HG03442 (cell line): ENCODE measurements around the gene COPZ1.
"Not testable (repeated sequence)": the region's sequence is repeated elsewhere in the genome, so short reads cannot be mapped to it uniquely, and the experiment has no call there.

Experiments
- ATAC-seq: cut with Tn5 transposase; IDR thresholded peaks from one replicate; pipeline ENCODE4 v1.9.1; 2021; ENCODE audit warnings: mild to moderate bottlenecking, moderate library complexity; ENCODE audit not compliant: unreplicated experiment

COPZ1 gene

DNA sequence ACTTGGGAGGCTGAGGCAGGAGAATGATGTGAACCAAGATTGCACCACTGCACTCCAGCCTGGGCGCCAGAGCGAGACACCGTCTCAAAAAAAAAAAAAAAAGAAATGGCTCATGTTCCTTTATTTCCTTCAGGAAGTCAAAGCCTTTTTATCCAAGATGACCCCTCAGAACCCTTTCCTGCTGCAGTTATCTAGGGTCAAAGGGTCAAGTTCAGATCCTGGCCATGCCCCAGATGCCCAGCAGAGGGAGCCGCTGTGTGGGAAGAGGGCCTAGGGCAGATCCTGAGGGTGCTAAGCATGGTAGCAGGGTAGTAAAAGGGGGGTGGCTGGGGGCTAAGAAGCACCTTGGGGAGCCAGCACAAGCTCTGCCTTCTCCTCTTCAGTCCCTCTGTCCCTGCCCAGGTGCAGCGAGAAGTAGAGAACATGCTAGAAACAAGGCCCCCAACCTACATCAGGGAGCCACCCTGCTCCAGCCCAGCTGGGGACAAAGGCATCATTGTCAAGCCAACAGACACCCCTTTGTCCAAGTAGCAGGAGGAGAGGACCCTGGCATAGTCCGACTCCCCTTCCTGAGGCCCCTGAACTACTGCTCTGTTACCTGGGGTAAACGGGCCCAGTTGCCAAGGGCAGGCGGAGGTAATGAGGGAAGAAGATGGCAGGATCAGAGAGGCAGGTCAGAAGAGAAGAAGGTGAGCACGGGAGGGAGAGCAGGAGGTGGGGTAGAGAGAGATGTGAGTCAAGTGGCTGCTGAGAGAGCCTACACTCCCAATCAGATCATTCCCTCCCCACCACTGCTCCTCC, 30.6 kb upstream of the COPZ1 start:
- peak; percentile 47 for ATAC-seq

DNA sequence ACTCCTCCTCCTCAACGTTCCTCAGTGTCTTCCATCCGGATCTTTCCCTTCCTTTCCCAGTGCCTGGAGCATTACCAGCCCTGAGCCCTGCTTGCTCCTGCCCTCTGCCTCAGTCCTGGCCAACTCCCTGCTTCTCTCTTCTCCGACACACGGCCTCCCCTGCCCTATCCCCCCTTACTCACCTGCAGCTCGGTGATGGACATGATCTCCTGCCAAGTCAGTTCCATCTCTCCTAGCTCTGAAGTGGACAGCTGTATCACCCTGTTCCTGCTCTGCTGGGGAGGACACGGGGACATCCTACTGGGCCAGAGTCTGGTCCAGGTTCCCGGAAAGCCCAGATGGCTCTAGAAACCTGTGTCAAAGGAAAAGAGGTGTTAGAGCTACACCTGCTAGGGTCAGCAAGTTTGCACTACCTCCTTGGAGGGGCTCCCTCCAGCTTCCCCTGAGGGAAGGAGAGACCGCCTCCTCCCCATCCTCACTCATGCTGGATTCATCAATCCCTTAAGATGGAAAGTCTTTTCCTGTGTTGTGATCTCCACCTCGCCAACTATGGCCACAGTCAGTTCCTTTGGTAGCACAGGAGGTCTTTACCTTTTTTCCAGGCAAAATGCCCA, 29.9 kb upstream of the COPZ1 start:
- no peak for ATAC-seq

DNA sequence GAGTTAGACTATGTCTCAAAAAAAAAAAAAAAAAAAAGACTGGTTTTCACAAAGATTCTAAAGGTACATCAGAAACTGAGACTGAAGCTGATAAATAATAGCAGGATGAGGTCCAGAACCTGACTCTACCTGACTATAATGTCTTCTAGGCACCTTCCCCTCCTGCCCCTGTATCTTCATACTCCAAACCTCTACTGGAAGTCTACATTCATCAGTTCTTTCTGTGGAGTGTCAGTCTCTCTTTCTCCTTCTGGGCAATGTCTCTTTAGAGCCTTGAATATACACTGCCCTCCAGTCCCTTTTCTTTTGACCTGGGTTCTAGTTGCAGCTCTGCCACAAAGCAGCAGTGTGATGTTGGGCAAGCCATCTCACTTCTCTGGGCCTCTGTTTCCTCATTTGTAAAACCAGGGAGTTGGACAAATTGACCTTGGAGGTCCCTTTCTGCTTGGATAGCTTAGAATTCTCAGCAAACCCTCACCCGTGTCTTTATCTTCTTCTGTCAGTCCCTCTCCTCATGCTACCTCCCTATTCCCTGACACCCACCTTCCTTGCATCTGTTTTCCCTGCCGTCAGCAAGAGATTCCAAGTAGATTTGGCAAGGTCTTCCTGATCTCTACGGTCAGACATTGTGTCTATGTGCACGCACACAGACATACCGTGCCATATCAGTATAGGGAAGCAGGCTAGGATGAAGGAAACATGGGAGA, 28.4 kb upstream of the COPZ1 start:
- ATAC-seq: no peak

DNA sequence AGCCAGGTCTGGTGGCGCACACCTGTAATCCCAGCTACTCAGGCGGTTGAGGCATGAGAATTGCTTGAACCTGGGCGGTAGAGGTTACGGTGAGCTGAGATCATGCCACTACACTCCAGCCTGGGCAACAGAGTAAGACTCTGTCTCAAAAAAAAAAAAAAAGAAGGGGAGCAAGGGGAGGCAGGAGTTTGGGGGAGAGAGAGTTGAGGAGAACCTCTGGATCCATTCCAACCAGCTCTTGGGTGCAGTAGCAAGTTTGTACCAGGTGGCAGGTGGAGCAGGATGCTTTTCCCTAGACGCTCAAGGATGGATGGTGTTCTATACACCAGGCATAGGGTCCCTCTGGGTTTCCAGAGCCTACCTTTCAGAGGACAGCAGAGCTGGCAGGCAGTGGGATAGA, 26.0 kb upstream of the COPZ1 start:
- no peak for ATAC-seq

DNA sequence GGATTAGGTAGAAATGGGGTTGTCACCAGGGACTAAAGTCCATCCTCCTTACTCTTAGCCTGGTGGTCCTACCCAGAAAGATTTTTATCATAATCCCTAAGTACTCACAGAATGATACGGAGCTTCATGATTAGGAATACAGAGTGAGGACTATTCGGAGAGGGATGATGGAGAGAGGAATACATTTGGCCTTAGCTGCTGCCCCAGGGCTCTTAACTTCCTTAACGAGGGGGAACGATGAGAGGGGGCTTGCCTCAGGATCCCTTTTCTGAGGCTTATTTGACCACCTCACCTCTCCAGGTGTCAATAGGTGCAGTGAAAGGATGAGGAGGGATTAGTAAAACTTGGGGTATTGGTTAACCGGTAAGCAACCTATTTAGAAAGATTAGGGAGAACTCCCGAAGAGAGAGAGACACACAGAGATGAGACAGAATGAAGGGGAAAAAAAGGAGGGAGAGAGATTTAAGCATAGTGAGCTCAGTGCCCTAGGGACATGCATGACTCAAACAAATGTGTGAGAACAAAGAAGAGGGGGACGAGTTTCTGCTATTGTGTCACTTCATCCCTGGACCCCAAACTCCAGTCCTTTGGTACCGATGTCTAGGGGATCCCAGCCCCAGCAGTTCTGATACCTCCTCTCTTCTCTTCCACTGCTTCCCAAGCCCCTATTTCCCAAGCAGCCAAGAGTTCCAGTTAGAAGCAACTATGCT, 25.3 kb upstream of the COPZ1 start:
- no peak for ATAC-seq

DNA sequence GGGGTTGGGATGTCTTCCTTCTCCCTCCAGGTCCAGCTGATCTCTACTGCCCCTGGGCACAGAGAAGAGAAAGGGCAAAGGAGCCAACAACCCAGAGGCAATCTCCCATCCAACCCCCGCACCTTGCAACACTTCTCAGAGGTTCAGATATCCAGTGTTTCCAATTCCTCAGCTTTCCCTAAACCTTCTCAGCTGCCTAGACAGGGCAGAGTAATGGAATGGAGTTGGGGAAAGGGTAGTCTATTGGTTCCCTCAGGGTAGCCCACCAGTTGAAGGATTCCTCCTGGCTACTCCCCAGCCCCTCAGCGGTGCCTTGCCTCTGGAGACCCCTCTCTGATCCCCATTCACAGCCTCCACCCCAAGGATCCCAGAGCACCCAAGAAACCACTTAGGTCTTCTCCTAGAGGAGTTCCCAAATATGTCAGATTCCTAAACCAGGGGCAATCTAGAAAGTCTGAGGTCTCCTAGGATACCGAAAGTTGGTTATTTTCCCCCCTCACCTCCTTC, 24.7 kb upstream of the COPZ1 start:
- no peak for ATAC-seq

DNA sequence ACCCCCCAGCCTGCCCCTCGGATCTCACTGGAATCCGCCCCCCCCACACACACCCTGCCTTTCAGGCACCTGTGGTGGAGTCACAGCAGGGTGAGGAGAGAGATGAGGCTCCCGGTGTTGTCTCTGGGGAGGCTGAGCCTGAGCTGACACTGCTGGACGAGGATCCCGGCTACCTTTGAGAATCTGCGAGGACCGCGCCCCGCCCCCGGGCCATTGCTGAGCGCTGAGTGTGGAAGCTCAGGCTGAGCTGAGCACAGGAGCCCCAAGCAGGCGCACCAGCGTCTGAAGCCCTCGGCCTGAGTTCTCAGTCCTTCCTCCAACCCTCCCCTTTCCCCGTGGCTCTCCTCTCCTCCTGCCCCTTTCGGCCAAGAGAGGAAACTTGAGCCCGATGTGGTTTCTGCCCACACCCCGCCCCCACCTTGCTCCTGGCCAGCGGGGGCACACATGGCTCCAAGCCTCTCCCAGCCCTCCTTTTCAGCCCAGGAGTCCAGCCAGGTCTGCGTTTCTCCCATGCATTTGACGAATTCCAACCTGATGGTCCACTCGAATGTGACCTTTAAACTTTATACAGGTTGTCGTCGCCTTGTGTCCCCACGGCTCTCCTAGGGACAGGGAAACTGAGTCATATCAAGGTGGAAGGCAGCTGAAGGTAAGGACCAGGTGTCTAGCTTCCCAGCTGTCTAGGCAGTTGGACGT, 24.1 kb upstream of the COPZ1 start, which contains the start of gene NFE2:
Gene NFE2 (minus strand): TSS at position 284 of the 696 bp plus-strand sequence. CDS start 5,767 bp downstream, outside the sequence.
- no peak for ATAC-seq

DNA sequence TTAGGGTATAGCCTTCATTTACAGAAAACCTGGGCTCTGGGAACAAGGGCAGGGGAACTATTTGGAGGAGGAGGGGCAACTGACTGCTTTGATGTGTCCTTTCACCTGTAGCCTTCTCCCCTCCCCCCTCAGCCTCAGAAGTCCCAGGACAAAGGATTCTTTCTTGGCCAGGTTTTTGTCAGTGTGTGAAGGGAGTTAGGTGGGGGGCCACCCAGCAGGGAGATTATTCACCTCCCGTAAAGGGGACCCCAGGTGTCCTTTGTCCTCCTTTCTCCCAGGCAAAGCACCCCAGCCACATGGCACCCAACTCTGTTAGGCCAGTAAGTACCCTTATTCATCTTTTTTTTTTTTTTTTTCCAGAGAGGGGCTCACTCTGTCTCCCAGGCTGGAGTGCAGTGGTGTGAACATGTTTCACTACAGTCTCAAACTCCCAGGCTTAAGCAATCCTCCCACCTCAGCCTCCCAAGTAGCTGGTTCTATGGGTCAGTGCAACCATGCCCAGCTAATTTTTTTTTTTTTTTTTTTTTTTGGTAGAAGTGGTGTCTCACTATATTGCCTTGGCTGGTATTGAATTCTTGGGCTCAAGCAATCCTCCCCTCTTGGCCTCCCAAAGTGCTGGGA, 23.4 kb upstream of the COPZ1 start:
- ATAC-seq: no peak

DNA sequence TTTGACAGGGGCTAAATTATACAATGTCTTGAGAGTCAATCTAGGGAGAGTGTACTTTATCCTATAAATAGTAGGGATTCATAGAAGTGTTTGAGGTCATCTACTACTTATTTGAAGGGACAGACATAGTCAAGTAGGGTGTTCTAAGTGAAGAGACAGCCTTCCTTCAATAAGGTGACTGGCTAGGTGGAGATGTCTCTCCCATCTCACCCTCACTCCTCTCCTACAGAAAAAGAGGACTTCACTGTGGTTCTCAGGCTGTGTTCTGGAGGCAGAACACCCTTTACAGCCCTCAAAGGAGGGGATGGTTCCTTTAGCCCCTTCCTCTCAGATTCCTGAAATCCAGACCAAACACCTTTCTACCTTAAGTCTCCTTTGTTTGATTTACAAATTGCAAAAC, 21.3 kb upstream of the COPZ1 start:
- no peak for ATAC-seq

DNA sequence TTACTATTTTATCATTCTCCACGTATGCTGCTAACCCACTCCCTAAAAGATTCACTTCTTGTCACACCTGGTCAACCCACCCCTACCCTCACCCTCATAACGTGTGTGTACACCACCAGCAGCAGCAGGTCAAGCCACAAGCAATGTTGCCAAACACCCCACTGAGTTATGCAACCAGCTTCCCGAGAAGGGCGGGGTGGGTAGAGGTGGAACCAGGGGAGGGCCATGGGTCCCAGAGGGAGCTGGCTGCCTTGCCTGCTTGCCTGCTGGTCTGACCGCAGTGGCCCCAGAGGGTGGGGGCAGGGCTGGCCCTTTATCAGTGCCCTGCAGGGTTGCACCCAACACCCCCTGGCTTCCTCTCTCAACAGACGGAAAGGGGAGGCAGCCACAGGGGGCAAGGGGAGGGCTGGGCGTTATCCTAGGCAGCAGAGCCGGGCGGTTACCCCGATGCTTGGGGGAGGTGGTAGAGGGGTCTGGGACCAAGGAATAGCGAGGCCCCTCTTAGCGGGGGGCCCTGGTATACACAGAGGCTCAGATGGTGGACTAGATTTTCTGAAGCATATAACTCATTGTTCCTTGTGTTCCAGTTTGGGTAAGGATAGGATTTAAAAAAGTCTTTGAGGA, 20.6 kb upstream of the COPZ1 start:
- ATAC-seq: no peak

DNA sequence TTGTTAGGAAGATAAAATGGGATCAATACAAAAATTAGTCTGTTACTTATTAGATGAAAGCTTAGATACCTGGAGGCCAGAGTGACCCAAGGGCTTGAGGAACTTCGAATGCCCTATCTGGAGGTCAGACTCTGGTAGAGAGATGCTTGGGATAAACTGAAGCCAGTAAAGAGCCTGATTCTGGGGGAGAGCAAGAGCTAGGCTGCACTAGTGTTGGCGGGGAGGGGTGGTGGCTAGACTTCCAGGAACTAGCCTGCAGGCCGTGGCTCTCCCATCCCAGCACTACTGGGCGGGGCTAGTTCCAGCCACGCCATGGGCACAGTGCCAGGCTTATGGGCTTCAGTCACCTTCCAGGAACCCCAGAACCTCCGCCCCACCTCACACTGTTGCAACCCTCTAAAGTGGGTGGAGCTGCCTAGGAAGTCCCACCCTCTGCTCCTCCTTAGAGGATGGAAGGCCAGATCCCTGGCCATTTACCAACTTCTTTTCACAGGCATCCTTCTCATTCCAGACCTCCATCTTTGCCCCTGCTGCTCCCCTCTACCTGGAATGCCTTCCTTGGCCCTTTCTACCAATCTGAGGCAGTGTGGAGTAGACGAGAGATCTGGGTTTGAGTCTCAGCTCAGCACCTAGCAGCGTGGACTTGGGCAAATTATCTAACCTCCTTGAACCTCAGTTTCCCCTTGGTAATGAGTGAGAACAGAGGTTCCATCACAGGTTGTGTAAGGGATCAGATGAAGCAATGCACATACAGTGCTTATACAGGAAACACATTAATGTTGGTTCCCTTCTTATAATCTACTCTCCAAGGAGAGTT, 17.8 kb upstream of the COPZ1 start:
- ATAC-seq: no peak

DNA sequence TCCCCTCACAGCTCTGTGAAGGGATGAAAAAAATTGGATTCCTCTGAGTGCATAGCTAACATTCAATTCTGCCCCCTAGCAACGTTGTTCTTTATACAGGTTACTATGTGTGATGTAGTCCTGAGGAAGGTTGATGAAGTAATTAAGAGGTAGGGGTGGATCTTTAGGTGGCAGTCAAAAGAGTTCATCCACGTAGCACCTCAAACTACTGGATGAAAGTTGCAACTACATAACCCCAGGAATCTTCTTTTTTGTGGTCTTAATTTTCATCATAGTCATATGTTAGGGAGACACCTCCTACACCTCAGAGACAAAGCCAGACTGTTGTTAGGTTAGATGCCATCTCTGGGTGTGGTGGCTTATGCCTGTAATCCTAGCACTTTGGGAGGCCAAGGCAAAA, 13.9 kb upstream of the COPZ1 start:
- no peak for ATAC-seq

DNA sequence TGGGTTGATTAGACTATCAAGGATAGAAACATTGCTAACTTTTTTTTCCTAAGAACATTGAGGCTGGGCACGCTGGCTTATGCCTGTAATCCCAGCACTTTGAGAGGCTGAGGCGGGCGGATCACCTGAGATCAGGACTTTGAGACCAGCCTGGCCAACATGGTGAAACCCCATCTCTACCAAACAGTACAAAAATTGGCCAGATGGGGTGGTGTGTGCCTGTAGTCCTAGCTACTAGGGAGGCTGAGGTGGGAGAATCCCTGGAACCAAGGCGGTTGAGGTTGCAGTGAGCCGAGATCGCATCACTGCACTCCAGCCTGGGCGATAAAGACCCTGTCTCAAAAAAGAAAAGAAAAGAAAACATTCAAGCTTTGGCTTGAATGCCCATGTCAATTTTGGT, 12.6 kb upstream of the COPZ1 start:
- not testable (repeated sequence) for ATAC-seq

DNA sequence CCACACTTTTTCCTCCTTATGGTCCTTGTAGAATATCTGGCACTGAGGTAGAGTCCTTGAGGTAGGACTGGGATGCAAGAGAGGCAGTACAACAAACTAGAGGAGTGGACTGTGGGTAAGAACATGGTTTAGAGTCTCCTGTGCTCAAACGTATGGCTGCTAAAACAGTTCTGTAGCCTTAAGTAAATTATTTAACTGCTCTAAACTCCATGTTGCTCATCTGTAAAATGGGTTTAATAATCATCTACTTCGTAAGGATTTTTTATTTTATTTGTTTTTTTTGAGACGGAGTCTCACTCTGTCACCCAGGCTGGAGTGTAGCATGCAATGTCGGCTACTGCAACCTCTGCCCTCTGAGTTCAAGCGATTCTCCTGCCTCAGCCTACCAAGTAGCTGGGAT, 3.6 kb upstream of the COPZ1 start:
- no peak for ATAC-seq

DNA sequence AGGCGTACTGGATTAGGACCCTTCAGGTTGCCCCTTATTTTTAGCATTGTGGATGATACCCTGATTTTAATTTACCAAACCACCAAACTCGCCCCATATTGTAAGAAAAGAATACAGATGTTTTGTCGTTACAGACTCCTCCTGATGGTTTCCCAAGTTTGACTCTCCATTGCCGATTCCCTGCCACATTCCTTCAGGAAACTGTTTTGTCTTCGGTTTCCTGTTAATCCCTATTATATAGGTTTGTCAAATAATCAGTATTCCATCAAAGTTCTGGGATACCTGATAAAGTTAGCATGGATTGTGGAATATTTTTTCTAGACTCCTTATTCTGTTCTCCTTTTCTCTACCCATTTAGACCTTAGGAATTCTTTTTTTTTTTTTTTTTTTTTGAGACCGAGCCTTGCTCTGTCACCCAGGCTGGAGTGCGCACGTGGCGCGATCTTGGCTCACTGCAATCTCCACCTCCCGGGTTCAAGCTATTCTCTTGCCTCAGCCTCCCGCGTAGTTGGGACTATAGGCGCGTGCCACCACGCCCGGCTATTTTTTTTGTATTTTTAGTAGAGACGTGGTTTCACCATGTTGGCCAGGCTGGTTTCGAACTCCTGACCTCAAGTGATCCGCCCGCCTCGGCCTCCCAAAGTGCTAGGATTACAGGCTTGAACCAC, 645 bp downstream of the COPZ1 start:
- ATAC-seq: not testable (repeated sequence)

DNA sequence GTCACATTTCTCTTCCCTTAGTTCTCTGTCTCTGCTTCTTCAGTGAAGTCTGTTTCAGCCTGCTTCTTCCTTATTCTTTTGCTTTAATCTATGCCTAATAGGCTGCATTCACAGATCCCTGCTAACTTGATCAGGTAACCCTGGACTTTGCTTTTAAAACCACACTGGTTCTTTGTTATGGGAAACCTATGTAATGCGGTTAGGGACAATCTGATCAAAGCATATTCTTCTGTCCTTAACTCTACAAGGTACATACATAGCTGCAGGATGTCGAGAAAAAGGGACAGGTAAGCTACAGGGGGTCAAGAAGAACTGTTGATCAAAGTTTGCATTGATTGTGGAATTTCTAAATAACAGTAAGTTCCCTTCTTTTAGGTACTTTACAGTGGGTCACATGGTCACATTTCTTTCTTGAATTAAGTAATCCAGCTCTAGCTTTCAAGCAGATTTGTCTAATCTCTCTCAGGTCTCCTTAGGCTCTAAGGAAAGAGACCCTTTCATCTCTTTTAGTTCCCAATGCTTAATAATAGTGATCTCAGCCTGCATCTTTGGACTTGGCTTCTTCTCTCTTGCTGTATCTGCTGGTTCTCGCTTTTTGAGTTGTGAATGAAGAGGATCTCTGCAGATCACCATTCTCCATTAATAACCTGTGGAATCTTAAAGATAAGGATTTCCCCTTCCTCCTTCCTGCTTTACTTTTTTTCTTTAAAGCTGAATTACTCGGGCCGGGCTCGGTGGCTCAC, 3.8 kb downstream of the COPZ1 start:
- no peak for ATAC-seq

DNA sequence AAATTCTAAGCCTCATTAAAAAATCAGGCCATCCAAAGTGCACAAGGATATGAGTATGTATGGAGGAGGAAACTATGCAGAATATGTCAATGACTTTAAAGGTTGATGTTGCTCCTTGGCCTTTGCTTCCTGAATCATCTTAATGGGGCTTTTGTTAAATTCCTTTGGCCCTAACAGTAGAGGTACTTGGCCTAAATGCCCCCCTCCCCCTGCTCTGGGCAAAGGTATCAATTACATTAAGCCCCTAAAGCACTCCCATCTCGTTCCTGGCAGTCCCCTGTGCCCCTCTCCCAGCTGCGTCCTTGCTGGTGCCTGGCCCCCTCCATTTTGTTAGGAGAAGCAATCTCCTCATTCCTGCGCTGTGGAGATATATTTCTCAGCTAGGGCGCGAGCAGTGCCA, 4.8 kb downstream of the COPZ1 start:
- no peak for ATAC-seq

DNA sequence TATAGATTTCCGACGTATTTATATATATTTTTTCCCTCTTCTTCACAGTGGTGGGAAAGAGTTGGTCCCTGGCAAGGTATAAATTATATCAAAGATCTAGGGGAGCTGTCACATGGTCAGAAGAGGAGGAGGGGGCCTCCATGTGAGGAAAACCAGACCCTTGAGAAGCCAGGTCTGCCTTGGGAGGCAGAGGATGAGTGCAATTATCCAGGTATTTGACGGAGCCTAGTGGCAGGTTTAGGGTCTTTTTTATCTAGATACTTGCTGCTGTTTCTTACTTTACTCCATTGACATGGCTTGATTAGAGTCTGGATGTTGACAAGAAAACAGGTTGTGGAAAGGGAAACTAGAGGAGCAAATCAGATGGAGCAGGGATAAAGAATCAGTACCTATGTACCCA, 5.5 kb downstream of the COPZ1 start:
- ATAC-seq: no peak
